HG03196 (cell line): ENCODE results near the gene USP37.

Experiments used
- ATAC-seq: cut with Tn5 transposase; IDR thresholded peaks from one replicate; pipeline ENCODE4 v1.9.1; 2021; ENCODE audit not compliant: unreplicated experiment

Gene USP37, protein sequence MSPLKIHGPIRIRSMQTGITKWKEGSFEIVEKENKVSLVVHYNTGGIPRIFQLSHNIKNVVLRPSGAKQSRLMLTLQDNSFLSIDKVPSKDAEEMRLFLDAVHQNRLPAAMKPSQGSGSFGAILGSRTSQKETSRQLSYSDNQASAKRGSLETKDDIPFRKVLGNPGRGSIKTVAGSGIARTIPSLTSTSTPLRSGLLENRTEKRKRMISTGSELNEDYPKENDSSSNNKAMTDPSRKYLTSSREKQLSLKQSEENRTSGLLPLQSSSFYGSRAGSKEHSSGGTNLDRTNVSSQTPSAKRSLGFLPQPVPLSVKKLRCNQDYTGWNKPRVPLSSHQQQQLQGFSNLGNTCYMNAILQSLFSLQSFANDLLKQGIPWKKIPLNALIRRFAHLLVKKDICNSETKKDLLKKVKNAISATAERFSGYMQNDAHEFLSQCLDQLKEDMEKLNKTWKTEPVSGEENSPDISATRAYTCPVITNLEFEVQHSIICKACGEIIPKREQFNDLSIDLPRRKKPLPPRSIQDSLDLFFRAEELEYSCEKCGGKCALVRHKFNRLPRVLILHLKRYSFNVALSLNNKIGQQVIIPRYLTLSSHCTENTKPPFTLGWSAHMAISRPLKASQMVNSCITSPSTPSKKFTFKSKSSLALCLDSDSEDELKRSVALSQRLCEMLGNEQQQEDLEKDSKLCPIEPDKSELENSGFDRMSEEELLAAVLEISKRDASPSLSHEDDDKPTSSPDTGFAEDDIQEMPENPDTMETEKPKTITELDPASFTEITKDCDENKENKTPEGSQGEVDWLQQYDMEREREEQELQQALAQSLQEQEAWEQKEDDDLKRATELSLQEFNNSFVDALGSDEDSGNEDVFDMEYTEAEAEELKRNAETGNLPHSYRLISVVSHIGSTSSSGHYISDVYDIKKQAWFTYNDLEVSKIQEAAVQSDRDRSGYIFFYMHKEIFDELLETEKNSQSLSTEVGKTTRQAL

DNA sequence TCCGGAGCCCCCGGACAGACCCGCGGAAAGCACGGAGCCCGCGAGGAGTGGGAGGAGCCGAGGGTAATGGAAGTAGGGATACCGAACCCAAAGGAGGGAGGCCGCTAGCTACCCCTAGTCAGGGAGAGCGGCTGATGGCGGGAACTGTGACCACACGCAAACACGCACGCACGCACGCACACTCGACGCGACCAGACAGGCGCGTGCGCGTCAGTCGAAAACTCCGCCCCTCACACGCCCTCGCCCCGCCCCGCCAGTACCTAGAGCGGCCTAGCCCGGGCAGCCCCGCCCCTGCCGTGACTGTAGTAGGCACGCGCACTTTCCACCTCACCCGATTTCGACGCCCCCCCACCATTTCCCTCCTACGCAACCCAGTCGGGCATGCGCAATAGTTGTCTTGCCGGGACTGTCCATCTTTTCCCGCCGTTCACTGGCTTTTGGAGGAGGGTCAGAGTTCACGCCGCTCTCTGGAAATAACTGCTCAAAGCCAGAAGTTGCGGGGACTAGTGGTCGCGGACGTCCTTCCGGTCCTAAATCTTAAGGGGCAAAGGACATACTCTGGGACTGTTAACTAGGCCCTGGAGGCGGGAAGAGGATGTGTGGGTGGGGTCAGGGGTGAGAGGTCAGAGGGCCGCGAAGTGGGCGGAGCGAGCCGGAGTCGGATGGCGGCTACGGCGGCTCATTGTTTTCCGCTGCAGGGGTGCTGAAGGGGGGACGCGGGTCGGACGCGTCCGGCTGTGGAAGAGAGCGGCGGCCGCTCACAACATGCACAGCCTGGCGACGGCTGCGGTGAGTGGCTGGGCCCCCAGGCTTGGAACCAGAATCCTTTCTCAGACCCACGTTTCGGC, at the start of gene USP37, which contains the start of gene CNOT9:
TSS of gene USP37 (minus strand) at position 162 of the 848 bp plus-strand sequence. CDS start 9,698 bp downstream, outside the sequence.
TSS of gene CNOT9 (plus strand) at position 650 of the 848 bp plus-strand sequence. CDS start at position 766, 116 bp downstream.
- ATAC-seq, result peak; percentile 71

DNA sequence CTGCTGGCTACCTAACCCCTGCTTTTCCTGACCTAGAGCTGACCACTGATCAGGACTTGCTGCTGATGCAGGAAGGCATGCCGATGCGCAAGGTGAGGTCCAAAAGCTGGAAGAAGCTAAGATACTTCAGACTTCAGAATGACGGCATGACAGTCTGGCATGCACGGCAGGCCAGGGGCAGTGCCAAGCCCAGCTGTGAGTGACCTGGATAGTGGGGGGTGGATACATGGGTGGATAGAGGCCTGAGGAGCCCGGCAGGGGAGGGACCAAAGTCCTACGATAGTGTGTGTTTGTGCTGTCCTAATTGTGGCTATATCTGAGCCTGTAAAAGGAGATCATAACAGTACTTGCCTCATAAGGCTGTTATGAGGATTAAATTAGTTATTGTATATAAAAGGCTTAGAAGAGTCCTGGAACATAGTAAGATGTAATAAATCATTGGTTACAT, 47.7 kb upstream of the USP37 start:
- ATAC-seq, result no peak

GRCh38 chr2:218607436-218608115, 39.4 kb upstream of the USP37 start, which contains the start of gene PLCD4:
Gene PLCD4 (plus strand): TSS chr2:218607899. CDS start chr2:218615740, 7,841 bp downstream.
- no peak for ATAC-seq

DNA sequence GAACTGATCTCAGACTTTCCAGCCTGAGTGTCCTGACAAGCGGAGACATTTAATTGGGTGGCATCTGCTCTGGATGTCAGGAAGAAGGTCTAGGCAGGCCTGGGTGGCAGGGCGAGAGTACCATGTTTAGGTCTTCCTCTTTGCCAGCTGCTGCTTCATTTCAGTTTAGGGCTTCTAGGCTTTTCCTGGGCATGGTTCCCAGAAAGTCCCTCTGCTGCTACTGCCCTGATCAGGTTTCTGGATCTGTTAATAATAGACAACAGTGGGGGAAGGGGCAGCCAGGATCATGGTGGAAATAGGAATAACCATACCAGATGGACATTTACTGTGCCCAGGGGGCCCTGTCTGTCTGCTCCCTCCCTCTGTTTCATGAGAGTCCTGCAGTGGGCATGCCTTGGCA, 37.3 kb upstream of the USP37 start:
- ATAC-seq, result no peak

GRCh38 chr2:218585541-218585940, 17.4 kb upstream of the USP37 start:
- no peak for ATAC-seq

DNA sequence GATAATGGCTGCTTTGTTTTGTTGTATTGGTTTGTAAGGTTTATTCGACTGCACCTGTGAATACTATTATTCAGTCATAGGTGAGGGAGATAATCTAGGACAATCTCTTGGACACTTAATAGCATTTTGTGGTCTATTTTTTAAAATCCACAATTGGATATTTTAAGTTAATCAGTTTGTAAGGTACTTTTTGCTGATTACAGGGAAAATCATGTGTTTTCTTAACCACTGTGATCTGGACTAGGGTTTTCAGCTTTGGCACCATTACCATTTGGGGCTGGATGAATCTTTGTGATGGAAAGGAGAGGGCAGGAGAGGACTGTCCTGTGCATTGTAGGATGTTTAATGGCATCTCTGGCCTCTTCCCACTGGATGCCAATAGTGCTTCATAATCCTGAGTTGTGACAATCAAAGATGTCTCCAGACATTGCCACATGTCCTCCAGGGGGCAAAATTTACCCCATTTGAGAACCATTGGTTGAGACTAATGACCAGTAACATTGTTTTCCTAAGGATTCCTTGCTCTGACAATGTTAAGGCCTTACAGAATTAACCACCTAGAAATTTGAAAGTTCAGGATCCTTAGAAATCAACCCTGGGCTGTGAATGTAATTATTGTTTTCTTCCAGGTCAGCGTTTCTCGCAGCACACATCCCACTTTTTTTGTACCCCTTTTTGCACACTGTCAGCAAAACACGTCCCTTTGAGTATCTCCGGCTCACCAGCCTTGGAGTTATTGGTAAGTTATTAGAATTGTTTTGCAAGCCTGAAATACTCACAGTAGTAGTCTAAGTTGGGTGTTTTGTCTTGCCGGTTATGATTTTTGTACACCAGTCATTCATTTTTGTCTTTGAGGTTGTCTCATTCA, 16.1 kb upstream of the USP37 start:
- ATAC-seq, result no peak

DNA sequence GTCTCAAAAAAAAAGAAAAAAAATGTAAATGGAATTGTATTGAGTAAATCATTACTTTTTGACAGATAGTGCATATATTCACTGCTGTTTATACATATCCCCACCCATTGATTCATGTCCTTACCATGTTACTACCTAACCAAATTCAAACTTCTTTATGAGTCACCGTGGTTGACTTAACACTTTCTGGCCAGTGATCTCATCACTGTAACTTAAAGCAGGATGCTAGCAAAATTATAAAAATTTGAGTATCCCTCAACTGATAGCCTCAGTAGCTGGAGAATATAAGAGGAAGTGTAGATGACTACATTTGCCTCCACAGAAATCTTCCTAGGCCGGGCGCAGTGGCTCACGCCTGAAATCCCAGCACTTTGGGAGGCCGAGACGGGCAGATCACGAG, 13.9 kb upstream of the USP37 start:
- peak; percentile 84 for ATAC-seq

- no peak for ATAC-seq
These were observed 10.2 kb upstream of the USP37 start for GRCh38 chr2:218578272-218578877.

GRCh38 chr2:218577482-218578220, 9.5 kb upstream of the USP37 start:
- ATAC-seq, result no peak

GRCh38 chr2:218576854-218577253, 8.7 kb upstream of the USP37 start:
- ATAC-seq, result no peak

DNA sequence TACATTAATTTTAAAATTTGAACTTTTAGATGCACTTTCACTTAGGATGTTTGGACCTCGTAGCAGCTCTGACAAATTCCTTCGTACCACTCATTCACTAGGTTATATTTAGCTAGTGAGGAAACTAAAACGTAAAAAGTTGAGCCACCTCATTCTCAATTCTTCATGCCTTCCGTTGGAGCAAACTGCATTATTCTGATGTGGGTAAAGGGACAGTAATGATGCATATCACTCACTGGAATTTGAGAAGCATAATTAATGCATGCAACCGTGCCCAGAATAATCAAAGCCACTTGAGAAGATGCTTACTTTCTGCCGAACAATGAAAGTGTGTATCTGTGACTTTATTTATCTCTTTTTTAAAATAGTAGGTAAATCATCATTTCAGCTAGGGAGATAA, 2.7 kb upstream of the USP37 start:
- ATAC-seq, result no peak

DNA sequence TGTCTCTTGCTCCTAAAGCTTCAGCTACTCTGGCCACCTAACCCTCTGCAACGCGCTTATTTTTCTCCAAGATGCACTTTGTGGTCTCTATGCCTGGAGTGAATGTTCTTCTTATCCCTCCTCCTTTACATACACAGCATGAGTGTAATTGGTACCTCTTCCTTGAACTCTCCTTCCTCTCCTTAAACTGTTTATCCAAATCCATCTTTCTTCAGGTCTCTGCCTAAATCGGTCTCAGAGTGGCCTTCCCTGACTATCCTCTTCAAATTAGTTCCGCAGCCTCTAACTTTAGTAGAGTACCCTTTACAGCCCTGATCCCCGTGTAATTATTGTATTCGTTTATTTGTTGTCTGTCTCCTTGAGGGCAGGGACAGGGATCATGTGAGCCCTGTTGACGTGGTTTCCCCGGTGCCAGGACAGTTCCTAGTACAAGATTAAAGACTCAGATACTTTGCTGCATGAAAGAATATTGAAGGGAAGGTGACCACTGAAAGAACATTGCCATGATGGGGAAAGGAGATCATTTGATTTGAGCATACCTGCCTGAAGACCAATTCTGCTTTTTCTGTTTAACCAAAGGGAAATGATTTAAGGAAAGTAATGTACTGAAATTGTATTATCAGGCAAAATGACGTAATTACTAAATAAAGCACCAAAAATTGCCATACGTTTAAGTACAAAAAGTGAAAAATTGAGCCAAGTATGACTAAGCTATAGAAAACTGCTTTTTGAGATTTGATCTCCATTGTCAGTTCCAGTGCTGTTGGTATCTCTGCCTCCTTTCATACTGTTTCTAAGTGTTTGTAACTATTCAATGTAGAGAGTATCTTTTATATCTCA, 1.7 kb upstream of the USP37 start:
- no peak for ATAC-seq

DNA sequence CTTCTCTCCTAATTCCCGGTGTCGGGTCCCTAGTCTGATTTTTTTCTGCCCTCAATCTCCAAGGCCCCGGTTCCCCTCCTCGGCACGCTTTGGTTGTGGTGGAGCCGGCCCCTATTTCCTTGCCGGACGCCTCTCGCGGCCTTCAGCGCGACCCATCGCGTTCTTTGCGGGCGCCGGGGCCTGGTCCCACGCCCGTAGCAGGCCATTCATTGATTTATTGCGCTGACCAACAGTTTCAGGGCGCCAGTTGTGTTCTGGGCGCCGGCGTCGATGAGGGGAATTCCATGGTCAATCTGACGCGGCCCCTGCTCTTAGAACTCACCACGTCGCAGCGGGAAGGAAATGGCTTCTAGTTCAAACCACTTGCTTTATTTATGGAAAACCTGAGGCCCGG, 884 bp upstream of the USP37 start:
- peak; percentile 41 for ATAC-seq

DNA sequence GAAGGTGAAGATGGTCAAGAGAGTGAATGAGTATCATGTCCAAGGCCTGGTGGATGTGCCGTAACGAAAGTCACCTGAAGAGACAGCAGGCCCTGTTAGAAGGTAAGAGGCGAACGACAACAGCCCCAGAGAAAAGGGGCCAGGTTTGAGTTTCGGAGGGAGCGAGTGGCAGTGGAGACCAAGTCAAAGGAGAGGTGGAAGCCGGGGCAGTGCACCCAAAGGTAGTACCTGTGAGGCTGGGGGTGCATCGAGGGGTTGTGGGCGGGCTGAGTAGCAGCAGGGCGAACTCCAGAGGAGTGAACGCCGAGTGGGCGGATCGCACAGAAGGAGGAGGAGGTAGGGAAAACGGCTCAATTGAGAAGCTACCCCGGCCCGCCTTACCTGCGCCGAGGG, 358 bp downstream of the USP37 start:
- peak; percentile 36 for ATAC-seq

GRCh38 chr2:218566296-218566695, 1.9 kb downstream of the USP37 start:
- ATAC-seq, result no peak

DNA sequence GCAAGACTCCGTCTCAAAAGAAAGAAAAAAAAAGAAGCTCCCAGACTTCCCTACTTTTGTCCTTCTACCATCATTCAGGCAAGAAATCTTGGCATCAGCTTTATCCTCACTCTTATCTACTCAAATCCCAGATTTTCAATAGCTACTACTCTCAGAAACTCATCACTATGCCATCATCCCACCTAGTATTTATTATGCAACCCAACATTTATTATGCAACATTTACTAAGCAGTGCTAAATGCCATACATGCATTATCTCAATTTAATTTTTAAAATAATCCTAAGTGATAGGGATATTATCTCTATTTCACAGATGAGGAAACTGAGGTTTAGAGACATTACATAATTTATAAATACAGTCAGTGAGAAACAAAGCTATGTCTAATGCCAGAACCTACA, 4.1 kb downstream of the USP37 start:
- ATAC-seq, result no peak

- ATAC-seq, result no peak
These were observed 9.2 kb downstream of the USP37 start for GRCh38 chr2:218558986-218559385.
